ENCODE results near the gene RPS15. TPM values are rescaled to one million over a fixed set of nuclear protein-coding genes. Genes with fewer than 3 reads are reported as not detected.

The RPS15 gene
- total and polyA plus RNA-seq, 2 donors from 2014 or later, result 893 to 1,823 TPM

DNA sequence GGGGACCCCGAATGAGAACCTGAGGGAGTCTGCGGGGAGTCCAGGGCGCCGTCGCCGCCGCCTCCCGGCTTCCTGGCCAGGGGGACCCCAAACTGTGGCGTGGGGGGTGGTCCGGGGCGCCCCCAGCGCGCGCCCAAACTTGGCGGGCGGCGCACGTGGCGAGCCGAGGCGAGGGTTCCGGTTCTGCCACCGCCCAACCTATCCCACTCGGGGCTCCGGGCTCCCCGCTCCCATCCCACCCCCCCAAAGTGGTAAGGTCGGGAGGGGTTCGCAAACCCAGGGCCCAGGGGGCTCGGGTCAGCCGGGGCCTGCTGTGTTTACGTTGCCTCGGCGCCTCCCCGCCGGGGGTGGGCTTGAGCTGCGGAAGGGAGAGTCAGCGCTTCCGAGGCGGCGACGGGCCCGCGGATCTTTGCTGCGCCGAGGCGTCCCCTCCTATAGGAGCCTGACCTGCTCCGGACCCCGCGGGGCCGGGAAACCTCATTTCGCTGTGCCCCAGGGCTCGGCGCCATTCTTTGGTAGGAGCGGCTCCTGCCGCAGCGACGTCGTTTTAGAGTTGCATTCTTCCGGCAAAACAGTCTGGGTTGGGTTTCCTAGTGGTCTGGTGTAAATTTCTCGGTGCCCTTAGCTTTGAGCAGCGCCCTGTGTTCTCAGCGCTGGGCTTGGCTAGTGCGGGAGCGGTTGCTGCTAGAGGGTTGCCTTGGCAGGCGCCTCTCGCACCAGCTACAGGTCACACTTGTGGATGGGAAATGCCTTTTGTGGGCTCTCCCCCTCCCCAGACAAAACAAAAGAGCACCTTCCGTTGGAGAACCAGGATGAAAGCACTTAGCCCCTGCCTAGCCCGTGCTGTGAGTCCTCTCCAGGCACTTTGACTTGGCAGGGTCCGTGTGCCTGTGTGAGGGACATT, 29.6 kb upstream of the RPS15 start:
- intact Hi-C loops (cut with DNase I), result no loop called here
- H3K9me3 ChIP-seq (ENCODE audit: control insufficient read depth in 2 of 3, insufficient read depth in 1 of 3, low read length in 3 of 3), result no peaks in the 10 kb centered on the region
- TF ChIP-seq, protein P1, sequence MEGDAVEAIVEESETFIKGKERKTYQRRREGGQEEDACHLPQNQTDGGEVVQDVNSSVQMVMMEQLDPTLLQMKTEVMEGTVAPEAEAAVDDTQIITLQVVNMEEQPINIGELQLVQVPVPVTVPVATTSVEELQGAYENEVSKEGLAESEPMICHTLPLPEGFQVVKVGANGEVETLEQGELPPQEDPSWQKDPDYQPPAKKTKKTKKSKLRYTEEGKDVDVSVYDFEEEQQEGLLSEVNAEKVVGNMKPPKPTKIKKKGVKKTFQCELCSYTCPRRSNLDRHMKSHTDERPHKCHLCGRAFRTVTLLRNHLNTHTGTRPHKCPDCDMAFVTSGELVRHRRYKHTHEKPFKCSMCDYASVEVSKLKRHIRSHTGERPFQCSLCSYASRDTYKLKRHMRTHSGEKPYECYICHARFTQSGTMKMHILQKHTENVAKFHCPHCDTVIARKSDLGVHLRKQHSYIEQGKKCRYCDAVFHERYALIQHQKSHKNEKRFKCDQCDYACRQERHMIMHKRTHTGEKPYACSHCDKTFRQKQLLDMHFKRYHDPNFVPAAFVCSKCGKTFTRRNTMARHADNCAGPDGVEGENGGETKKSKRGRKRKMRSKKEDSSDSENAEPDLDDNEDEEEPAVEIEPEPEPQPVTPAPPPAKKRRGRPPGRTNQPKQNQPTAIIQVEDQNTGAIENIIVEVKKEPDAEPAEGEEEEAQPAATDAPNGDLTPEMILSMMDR (IDR thresholded peaks at IDR 0.05; ENCODE audit: borderline replicate concordance, extremely low read depth, insufficient read depth), result no peak
- H3K4me3 ChIP-seq (ENCODE audit: low read length in 3 of 3), result peak overlapping the region; percentile 47 to 79 (median 51)
- DNase-seq (peak in 4 of 5 donors; percentile 48 to 91 (median 64)), FAIRE-seq (no peak)
- H3K36me3 ChIP-seq (ENCODE audit: control insufficient read depth in 2 of 3, insufficient read depth in 3 of 3, low read length in 3 of 3), result no peaks in the 10 kb centered on the region
- H3K27ac ChIP-seq (ENCODE audit: low read depth in 2 of 2, low read length in 2 of 2), result peak overlapping the region; percentile 80 to 84
- peak overlapping the region; percentile 22 to 78 (median 69) for H3K9ac ChIP-seq (ENCODE audit: low read length in 3 of 3)
- H3K4me1 ChIP-seq (ENCODE audit: control insufficient read depth in 2 of 3, insufficient read depth in 2 of 3, low read depth in 1 of 3, low read length in 3 of 3), result peaks cover 0 to 51% (median 31%) of the 10 kb centered on the region in 3 donors
- H3K27me3 ChIP-seq (ENCODE audit: control insufficient read depth, insufficient read depth, low read length), result no peaks in the 10 kb centered on the region

DNA sequence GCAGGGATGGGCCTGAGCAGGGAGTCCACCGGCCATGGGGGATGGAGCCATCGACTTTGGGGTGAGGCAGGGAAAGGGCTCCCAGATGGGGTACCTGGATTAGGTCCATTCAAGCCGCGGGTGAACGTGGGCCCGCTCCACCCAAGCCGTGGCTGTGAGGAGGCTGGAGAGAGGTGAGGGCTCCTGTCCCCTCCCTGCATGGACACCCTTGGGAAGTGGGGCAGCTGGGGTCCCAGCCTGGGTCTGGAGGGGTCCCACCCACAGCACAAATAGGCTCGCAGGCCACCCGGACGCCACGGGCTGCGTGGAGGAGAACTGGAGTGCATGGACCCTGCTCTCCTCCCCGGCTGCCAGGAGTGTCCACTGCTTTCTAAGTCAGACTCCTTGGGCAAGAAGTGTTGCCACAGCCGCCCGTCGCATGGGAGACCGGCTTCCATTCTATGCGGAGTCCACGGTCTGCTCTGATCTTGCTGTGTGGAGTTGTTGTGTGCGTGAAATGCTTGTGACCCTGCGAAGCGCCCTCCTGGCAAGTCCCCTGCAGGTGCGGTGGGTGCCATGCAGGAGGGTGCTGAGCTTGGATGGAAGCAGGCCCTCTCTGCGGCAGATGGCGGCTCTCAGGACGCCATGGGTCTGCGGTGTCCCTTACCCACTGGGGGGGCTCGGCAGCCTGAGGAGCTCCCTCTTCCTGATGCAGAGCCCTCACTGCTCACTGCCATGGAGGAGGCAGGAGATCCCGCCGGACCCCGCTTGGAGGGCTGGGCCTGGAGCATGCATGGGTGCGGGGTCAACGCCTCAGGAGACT, 28.8 kb upstream of the RPS15 start:
- H3K36me3 ChIP-seq (ENCODE audit: control insufficient read depth in 2 of 3, insufficient read depth in 3 of 3, low read length in 3 of 3), result no peaks in the 10 kb centered on the region
- peak overlapping the region; percentile 8 to 80 for H3K27ac ChIP-seq (ENCODE audit: low read depth in 2 of 2, low read length in 2 of 2)
- H3K9ac ChIP-seq (ENCODE audit: low read length in 3 of 3), result peak overlapping the region in 2 of 3 donors; percentile 61 to 78
- TF ChIP-seq, protein P1 (IDR thresholded peaks at IDR 0.05; ENCODE audit: borderline replicate concordance, extremely low read depth, insufficient read depth), result no peak
- intact Hi-C loops (cut with DNase I), result no loop called here
- H3K4me3 ChIP-seq (ENCODE audit: low read length in 3 of 3), result peak overlapping the region; percentile 47 to 79 (median 51)
- no peaks in the 10 kb centered on the region for H3K9me3 ChIP-seq (ENCODE audit: control insufficient read depth in 2 of 3, insufficient read depth in 1 of 3, low read length in 3 of 3)
- peak in 1 of 5 donors; percentile 80 for DNase-seq
- peaks cover 0 to 51% (median 31%) of the 10 kb centered on the region in 3 donors for H3K4me1 ChIP-seq (ENCODE audit: control insufficient read depth in 2 of 3, insufficient read depth in 2 of 3, low read depth in 1 of 3, low read length in 3 of 3)
- H3K27me3 ChIP-seq (ENCODE audit: control insufficient read depth, insufficient read depth, low read length), result no peaks in the 10 kb centered on the region
- FAIRE-seq, result no peak

DNA sequence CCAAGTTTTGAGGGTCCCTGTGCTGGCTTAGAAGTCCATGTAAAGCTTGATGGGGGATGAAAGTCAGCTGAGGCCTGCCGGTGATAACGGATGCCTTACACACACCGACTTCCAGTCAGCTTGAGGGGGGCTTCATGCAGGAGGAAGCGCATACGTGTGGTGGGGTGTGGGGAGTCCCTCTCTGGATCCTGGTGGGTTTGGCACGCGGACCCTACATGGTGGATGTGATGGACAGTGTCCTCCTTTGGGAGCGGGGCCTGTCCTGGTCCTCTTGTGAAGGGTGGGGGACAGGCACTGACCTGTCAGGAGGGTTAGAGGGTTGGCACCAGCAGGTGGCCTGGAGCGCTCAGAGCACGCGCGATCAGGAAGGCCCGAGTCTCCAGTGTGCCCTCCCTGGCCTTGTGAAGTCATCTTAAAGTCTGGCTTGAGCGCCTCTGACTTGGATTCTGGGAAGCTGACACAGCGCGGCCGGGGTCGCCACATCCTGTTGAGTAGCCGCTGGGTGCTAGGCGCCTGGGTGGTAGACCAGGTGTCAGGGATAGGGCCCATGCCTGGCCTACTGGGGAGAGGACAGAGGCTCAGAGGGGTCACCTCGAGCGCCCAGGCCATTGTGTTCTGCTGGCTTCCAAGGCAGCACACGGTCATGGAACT, 27.9 kb upstream of the RPS15 start:
- FAIRE-seq, result no peak
- Histone ChIP-seq H3K9ac (ENCODE audit: low read length in 3 of 3) (peak overlapping the region in 1 of 3 donors; percentile 78), H3K4me1 (ENCODE audit: control insufficient read depth in 2 of 3, insufficient read depth in 2 of 3, low read depth in 1 of 3, low read length in 3 of 3) (peaks cover 0 to 57% (median 36%) of the 10 kb centered on the region in 3 donors), H3K27ac (ENCODE audit: low read depth in 2 of 2, low read length in 2 of 2) (peak overlapping the region; percentile 1 to 60), H3K36me3 (ENCODE audit: control insufficient read depth in 2 of 3, insufficient read depth in 3 of 3, low read length in 3 of 3) (no peaks in the 10 kb centered on the region), H3K27me3 (ENCODE audit: control insufficient read depth, insufficient read depth, low read length) (no peaks in the 10 kb centered on the region), H3K9me3 (ENCODE audit: control insufficient read depth in 2 of 3, insufficient read depth in 1 of 3, low read length in 3 of 3) (no peaks in the 10 kb centered on the region), H3K4me3 (ENCODE audit: low read length in 3 of 3) (peak overlapping the region in 2 of 3 donors; percentile 47 to 79)
- DNase-seq, result peak in 2 of 5 donors; percentile 39 to 61
- intact Hi-C loops (cut with DNase I), result no loop called here
- TF ChIP-seq, protein P1 (IDR thresholded peaks at IDR 0.05; ENCODE audit: borderline replicate concordance, extremely low read depth, insufficient read depth), result no peak
